Neural cell (in vitro differentiated cells): ENCODE data around the gene ZNF292. TPM values are rescaled to one million over a fixed set of nuclear protein-coding genes. Genes with fewer than 3 reads are reported as not detected.

ENCODE experiments used
- H2AFZ ChIP-seq: fragments of 200-600, 300-800 bp; sonication (generic), shearing (Covaris generic); 2 replicates; pipeline ENCODE4 v1.6.0; 2014; ENCODE audit warnings: low read depth, mild to moderate bottlenecking, antibody characterized with exemption, low read length, moderate library complexity
- H3F3A ChIP-seq: fragments of 200-600 bp; shearing (Covaris generic); 2 replicates; pipeline ENCODE4 v1.6.1; 2016; ENCODE audit warnings: mild to moderate bottlenecking, moderate library complexity, mixed read lengths, antibody characterized with exemption, low read length; ENCODE audit not compliant: insufficient read depth, poor library complexity, severe bottlenecking
- H3K27ac ChIP-seq: fragments of 200-600, 300-800 bp; sonication (generic), shearing (Covaris generic); 2 replicates; pipeline ENCODE4 v1.5.1; 2014; ENCODE audit warnings: mild to moderate bottlenecking, low read length, moderate library complexity
- H3K27me3 ChIP-seq: fragments of 300-800, 200-600 bp; sonication (generic), shearing (Covaris generic); 2 replicates; pipeline ENCODE4 v1.6.0; 2014; ENCODE audit warnings: mild to moderate bottlenecking, low read depth, low read length, moderate library complexity; ENCODE audit not compliant: insufficient read depth
- H3K36me3 ChIP-seq: fragments of 300-800, 200-600 bp; sonication (generic), shearing (Covaris generic); 2 replicates; pipeline ENCODE4 v1.5.1; 2014; ENCODE audit warnings: mild to moderate bottlenecking, antibody characterized with exemption, low read length, moderate library complexity; ENCODE audit not compliant: insufficient read depth
- H3K4me2 ChIP-seq: fragments of 300-800, 200-600 bp; sonication (generic), shearing (Covaris generic); 2 replicates; pipeline ENCODE4 v1.6.0; 2014; ENCODE audit warnings: mild to moderate bottlenecking, low read length
- H3K4me3 ChIP-seq: fragments of 300-800, 200-600 bp; sonication (generic), shearing (Covaris generic); 2 replicates; pipeline ENCODE4 v1.5.1; 2014; ENCODE audit warnings: mild to moderate bottlenecking, low read length, moderate library complexity
- H3K79me2 ChIP-seq: fragments of 200-600 bp; shearing (Covaris generic); replicated peaks from 2 replicates; pipeline ENCODE4 v1.6.0; 2014; ENCODE audit warnings: mild to moderate bottlenecking, low read length, moderate library complexity; ENCODE audit not compliant: insufficient read depth
- H3K9ac ChIP-seq: fragments of 300-800, 200-600 bp; sonication (generic), shearing (Covaris generic); 2 replicates; pipeline ENCODE4 v1.6.1; 2016; ENCODE audit warnings: mild to moderate bottlenecking, low read length, mixed read lengths
- H3K9me2 ChIP-seq: fragments of 200-600 bp; shearing (Covaris generic); 2 replicates; pipeline ENCODE4 v1.6.1; 2016; ENCODE audit warnings: mild to moderate bottlenecking, low read length, mixed read lengths; ENCODE audit not compliant: insufficient read depth
- H3K9me3 ChIP-seq: fragments of 200-600, 300-800 bp; sonication (generic), shearing (Covaris generic); 2 replicates; pipeline ENCODE4 v1.6.1; 2016; ENCODE audit warnings: mild to moderate bottlenecking, mixed run types, low read length, moderate library complexity, mixed read lengths
- H4K20me1 ChIP-seq: fragments of 200-600 bp; shearing (Covaris generic); 2 replicates; pipeline ENCODE4 v1.6.1; 2016; ENCODE audit warnings: mild to moderate bottlenecking, mixed run types; ENCODE audit not compliant: insufficient read depth
- CTCF ChIP-seq: fragments of 450-650 bp; IDR thresholded peaks from 2 replicates; pipeline ENCODE4 v1.5.1; 2014; ENCODE audit warnings: antibody characterized with exemption, mild to moderate bottlenecking, moderate library complexity; ENCODE audit not compliant: poor library complexity, severe bottlenecking
- EP300 ChIP-seq: fragments of 450-650 bp; conservative IDR thresholded peaks from 2 replicates; pipeline ENCODE4 v1.6.1; 2014; ENCODE audit warnings: antibody characterized with exemption, mild to moderate bottlenecking, moderate library complexity; ENCODE audit not compliant: poor library complexity, severe bottlenecking
- EZH2 ChIP-seq: fragments of 200-600, 300-800 bp; shearing (Covaris generic), sonication (generic); IDR thresholded peaks from 2 replicates; pipeline ENCODE4 v1.6.1; 2014; ENCODE audit warnings: antibody characterized with exemption, low read length, borderline replicate concordance, mild to moderate bottlenecking; ENCODE audit not compliant: insufficient read depth, poor library complexity, severe bottlenecking
- MXI1 ChIP-seq: fragments of 450-650 bp; conservative IDR thresholded peaks from 2 replicates; pipeline ENCODE4 v1.6.1; 2014; ENCODE audit warnings: antibody characterized with exemption, mild to moderate bottlenecking; ENCODE audit not compliant: poor library complexity, severe bottlenecking
- POLR2AphosphoS5 ChIP-seq: IDR thresholded peaks from 2 replicates; pipeline ENCODE4 v1.6.1; 2012
- RAD21 ChIP-seq: fragments of 450-650 bp; conservative IDR thresholded peaks from 2 replicates; pipeline ENCODE4 v1.6.1; 2014; ENCODE audit warnings: antibody characterized with exemption, mild to moderate bottlenecking, moderate library complexity
- REST ChIP-seq: IDR thresholded peaks from 2 replicates; pipeline ENCODE4 v1.6.1; 2012; ENCODE audit warnings: borderline replicate concordance
- SMC3 ChIP-seq: fragments of 450-650 bp; conservative IDR thresholded peaks from 2 replicates; pipeline ENCODE4 v1.6.1; 2014; ENCODE audit warnings: antibody characterized with exemption, mild to moderate bottlenecking, moderate library complexity; ENCODE audit not compliant: poor library complexity
- TAF1 ChIP-seq: IDR thresholded peaks from 2 replicates; pipeline ENCODE4 v1.6.1; 2012; ENCODE audit warnings: low read depth
- polyA plus RNA-seq: library from polyadenylated mRNA; depleted of rRNA; stranded (reverse); fragments of >200 nt; gene quantifications from 2 replicates; pipeline ENCODE4 v1.2.3, GENCODE V29; 2014

Gene ZNF292
- polyA plus RNA-seq, 1 donor from 2014 or later: 29.8 TPM

GRCh38 chr6:87150406-87150805 is 5.0 kb upstream of the ZNF292 start:
- no peaks in the 10 kb centered on the region for H3K79me2 ChIP-seq
- no peak overlapping the region for H3K27ac ChIP-seq
- H3K9ac ChIP-seq: no peak overlapping the region
- H3K27me3 ChIP-seq: no peaks in the 10 kb centered on the region
- no peaks in the 10 kb centered on the region for H3K36me3 ChIP-seq
- no peaks in the 10 kb centered on the region for H4K20me1 ChIP-seq
- no peaks in the 10 kb centered on the region for H3K9me3 ChIP-seq
- no peak overlapping the region for H3K4me2 ChIP-seq
- no peaks in the 10 kb centered on the region for H3K9me2 ChIP-seq
- TF ChIP-seq TAF1: no peak
- TF ChIP-seq POLR2AphosphoS5: no peak
- no peak for TF ChIP-seq CTCF
- TF ChIP-seq EP300: no peak
- TF ChIP-seq REST: no peak
- TF ChIP-seq RAD21: no peak
- TF ChIP-seq SMC3: no peak
- no peak for TF ChIP-seq EZH2
- TF ChIP-seq MXI1: no peak
- no peak overlapping the region for H2AFZ ChIP-seq
- peaks cover 4% of the 10 kb centered on the region for H3F3A ChIP-seq
- H3K4me3 ChIP-seq: no peak overlapping the region

- peaks cover 7% of the 10 kb centered on the region for H3K79me2 ChIP-seq
- no peaks in the 10 kb centered on the region for H3K27me3 ChIP-seq
- TF ChIP-seq EP300: no peak
- TF ChIP-seq EZH2: no peak
- no peak for TF ChIP-seq POLR2AphosphoS5
- H3K27ac ChIP-seq: peak overlapping the region; percentile 57
- no peaks in the 10 kb centered on the region for H4K20me1 ChIP-seq
- H3F3A ChIP-seq: peaks cover 4% of the 10 kb centered on the region
- H3K4me3 ChIP-seq: peak overlapping the region; percentile 62
- H3K9ac ChIP-seq: peak overlapping the region; percentile 65
- H3K9me3 ChIP-seq: no peaks in the 10 kb centered on the region
- peak overlapping the region; percentile 82 for H2AFZ ChIP-seq
- no peak overlapping the region for H3K4me2 ChIP-seq
- no peaks in the 10 kb centered on the region for H3K9me2 ChIP-seq
- no peaks in the 10 kb centered on the region for H3K36me3 ChIP-seq
Measured at GRCh38 chr6:87151471-87151780, 3.9 kb upstream of the ZNF292 start.
